ENCODE measurements around the gene IFI16.

GRCh38 chr1:159008744-159009188 lies 941 bp upstream of the IFI16 start:
- TF ChIP-seq CTCF (IDR thresholded peaks at IDR 0.05; ENCODE audit: low read length) (no peak), EZH2phosphoT487 (IDR thresholded peaks at IDR 0.05; ENCODE audit: low read length) (no peak), EZH2 (optimal IDR thresholded peaks at IDR 0.05; ENCODE audit: low read depth, low read length) (no peak)
